ENCODE results near the gene BCL11B. TPM values are rescaled to one million over a fixed set of nuclear protein-coding genes. Genes with fewer than 3 reads are reported as not detected.

BCL11B gene
- total RNA-seq, 1 donor = not detected

DNA sequence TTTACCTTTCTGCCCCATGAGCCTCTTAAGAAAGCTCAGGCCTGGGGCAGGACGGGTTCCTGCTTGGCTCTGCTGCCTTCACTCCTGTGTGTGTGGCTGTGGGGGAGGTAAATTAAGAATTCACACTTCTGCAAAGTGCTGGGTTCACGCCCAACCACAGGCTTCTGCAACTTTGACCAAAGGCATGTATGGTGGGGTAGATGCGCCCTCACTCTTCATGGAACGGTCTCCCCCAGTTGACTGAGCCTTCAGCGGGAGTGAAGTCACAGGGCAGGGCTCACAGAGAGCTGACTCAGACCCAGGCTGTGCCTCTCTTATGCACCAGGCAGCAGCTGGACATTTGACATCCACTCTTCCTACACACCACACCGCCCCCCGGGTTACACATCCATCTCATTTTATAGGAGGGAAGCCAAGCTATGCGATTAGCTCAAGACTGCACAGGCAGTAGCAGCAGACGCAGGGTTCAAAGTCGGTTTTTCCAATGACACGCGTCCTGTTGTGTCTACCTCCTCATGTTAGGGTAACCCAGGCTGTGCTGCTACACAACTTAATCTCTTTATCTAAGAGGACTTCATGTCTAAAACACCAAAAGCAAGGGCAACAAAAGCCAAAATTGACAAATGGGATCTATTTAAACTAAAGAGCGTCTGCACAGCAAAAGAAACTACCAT lies 15.4 kb upstream of the BCL11B start:
- no peak overlapping the region for H3K4me3 ChIP-seq (ENCODE audit: low read depth, low read length)
- DNase-seq (ENCODE audit: low read depth) = no peak
- TF ChIP-seq, protein P1, sequence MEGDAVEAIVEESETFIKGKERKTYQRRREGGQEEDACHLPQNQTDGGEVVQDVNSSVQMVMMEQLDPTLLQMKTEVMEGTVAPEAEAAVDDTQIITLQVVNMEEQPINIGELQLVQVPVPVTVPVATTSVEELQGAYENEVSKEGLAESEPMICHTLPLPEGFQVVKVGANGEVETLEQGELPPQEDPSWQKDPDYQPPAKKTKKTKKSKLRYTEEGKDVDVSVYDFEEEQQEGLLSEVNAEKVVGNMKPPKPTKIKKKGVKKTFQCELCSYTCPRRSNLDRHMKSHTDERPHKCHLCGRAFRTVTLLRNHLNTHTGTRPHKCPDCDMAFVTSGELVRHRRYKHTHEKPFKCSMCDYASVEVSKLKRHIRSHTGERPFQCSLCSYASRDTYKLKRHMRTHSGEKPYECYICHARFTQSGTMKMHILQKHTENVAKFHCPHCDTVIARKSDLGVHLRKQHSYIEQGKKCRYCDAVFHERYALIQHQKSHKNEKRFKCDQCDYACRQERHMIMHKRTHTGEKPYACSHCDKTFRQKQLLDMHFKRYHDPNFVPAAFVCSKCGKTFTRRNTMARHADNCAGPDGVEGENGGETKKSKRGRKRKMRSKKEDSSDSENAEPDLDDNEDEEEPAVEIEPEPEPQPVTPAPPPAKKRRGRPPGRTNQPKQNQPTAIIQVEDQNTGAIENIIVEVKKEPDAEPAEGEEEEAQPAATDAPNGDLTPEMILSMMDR (IDR thresholded peaks at IDR 0.05; ENCODE audit: insufficient read depth, low read depth, low read length) = no peak

DNA sequence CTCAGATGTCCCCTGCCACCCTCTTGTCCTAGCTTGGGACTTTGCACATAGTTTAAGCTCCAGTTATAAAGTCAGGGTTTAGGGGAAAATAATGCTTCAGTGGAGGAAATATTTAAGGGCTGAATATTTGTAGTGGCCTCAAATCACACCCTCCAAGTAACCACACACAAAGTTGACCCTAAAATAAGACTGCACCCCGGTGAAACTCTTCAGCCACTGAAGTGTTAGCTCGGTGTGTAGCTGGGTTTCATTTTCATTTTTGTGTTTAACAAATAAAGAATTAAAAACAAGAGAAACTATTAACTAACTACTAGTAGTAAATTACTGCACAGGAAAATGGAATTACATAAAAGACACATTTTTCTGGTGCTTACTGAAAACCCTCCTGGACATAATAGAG lies 14.8 kb upstream of the BCL11B start:
- H3K4me3 ChIP-seq (ENCODE audit: low read depth, low read length) = no peak overlapping the region
- no peak for DNase-seq (ENCODE audit: low read depth)
- TF ChIP-seq, protein P1 (IDR thresholded peaks at IDR 0.05; ENCODE audit: insufficient read depth, low read depth, low read length) = no peak

DNA sequence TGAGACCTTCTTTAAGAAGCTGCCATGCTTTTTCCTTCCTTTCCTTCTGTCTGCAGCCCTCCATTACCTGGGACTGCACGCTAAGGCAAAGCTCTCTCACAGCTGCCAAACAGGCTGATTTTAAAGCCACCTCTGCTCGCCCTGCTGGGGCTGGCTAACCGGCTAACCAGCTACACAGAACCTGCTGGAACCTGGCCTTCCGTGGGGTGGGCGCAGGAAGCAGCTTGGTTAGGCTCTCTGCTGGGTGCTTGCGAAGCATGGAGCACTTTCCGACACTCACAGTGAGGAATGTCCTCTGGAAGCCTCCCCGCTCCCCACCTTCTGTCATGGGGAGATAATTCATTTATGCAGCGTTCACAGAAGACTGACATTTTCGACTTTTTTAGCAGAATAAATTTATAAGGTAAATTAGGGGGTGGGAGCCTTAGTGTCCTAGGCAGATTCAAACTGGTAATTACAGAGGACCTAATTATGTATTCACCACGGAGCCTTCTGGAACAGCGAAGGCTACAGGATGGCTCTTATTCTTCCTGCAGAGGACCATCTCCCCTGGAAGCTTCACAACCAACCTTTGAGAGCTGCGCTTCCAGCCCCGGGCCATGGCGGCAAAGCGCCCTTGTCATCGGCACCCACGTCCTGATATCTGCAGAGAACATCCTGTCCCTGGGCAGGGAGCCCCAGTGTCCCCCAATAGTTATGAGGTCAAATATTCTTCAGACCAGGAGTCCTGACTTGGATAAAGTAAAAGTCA lies 12.4 kb upstream of the BCL11B start:
- TF ChIP-seq, protein P1 (IDR thresholded peaks at IDR 0.05; ENCODE audit: insufficient read depth, low read depth, low read length) = no peak
- H3K4me3 ChIP-seq (ENCODE audit: low read depth, low read length) = no peak overlapping the region
- no peak for DNase-seq (ENCODE audit: low read depth)

DNA sequence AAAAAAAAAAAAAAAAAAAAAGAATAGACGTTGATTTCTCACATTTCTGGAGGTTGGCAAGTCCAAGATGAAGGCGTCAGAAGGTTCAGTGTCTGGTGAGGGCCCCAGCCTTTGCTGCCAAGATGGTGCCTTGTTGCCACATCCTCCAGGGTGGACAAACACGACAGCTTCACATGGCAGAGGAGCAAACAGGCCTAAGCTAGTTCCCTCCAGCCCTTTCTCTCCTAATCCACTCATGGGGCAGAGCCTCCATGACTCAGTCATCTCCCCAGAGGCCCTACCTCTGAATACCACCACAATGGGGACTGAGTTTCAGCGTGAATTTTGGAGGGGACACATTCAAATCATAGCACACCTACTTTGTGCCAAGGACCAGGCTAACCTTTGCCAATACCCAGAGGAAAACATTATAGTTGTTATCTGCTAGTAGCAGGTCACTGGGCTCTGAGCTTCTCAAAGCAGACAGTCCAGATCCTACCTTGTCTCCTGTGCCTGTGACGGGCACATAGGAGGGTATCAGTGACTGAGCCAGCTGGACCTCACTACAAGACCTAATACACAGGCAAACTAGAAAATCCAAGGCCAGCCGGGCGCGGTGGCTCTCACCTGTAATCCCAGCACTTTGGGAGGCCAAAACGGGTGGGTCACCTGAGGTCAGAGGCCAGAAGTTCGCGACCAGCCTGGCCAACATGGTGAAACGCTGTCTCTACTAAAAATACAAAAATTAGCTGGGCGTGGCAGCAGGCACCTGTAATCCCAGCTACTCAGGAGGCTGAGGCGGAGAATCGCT lies 10.5 kb upstream of the BCL11B start:
- TF ChIP-seq, protein P1 (IDR thresholded peaks at IDR 0.05; ENCODE audit: insufficient read depth, low read depth, low read length) = no peak
- no peak for DNase-seq (ENCODE audit: low read depth)
- no peak overlapping the region for H3K4me3 ChIP-seq (ENCODE audit: low read depth, low read length)

DNA sequence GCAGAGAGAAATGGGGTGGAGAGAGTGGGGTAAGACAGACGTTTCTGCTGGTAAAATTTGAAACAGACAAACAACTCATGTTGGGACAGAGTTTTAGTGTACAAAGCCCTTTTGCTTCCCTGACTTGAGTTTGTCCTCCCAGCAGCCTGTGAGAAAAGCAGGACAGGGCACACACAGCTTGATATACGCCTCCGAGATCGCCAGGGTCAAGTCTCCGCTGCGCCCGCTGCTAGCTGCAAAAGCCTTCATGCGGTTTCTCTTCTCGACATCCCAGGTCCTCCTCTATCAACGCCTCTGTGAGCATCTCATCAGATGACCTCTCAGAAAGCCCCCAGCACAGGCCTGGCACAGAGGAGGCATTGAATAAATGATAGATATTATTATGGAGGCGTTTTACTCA lies 9.4 kb upstream of the BCL11B start:
- DNase-seq (ENCODE audit: low read depth) = no peak
- TF ChIP-seq, protein P1 (IDR thresholded peaks at IDR 0.05; ENCODE audit: insufficient read depth, low read depth, low read length) = no peak
- H3K4me3 ChIP-seq (ENCODE audit: low read depth, low read length) = no peak overlapping the region

DNA sequence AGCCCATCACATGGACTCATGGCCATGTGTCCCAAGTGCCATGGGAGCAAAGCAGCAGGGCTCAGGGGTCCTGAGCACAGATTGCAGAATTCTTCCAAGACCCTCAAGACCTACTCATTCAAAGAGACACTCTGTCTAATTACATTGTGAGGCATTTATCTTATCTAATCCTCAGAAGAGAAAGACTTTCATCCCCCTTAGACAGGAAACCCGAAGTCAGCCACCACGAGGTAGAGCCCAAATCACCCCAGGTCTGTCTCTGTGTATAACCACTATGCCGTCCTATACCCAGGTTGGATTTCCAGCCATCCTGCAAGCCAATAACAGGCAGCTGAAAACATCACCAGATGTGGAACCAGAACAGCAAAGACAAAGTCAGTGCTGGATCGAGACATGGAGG lies 8.9 kb upstream of the BCL11B start:
- H3K4me3 ChIP-seq (ENCODE audit: low read depth, low read length) = no peak overlapping the region
- TF ChIP-seq, protein P1 (IDR thresholded peaks at IDR 0.05; ENCODE audit: insufficient read depth, low read depth, low read length) = no peak
- DNase-seq (ENCODE audit: low read depth) = no peak
